ENCODE measurements around the gene SRD5A1. TPM values are rescaled to one million over a fixed set of nuclear protein-coding genes. Genes with fewer than 3 reads are reported as not detected.

SRD5A1 gene
- total and polyA plus RNA-seq, 2 experiments from 2014 or later, result 18.2 to 87.3 TPM

DNA sequence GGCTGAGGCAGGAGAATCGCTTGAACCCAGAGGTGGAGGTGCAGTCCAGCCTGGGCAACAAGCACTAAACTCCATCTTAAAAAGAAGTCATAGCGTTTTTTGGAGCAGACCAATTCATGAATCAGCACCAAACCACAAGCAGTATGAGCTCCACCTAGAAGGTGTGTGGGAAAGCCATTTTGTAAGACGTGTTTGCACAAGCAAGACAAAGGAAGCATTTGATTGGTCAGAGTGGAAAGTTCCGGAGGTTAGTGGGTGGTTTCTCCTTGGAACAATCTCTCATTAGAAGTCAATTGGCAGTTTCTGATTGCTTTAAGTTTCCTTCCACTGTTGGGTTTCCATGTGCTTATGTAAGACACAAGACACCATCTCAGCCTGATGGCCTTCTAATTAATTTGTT lies 5.0 kb downstream of the SRD5A1 start:
- no peaks in the 10 kb centered on the region for H3F3A ChIP-seq (replicated peaks; ENCODE audit: low read depth)
- H3K4me2 ChIP-seq, result no peak overlapping the region
- peaks cover 74% of the 10 kb centered on the region for H3K79me2 ChIP-seq (replicated peaks; ENCODE audit: insufficient read depth)
- Mint-ChIP-seq H3K36me3 (ENCODE audit: low read depth) (peaks cover 6% of the 10 kb centered on the region; the same call in 2 of the 3 replicates), H3K4me3 (no peak overlapping the region), H3K27ac (no peak overlapping the region), H3K4me1 (peaks cover 4% of the 10 kb centered on the region; the same call in 1 of the 3 replicates), H3K9me3 (no peaks in the 10 kb centered on the region), H3K27me3 (ENCODE audit: insufficient read depth, low read depth, poor library complexity) (peaks cover 7% of the 10 kb centered on the region)
- no peak overlapping the region for H3K27ac ChIP-seq (ENCODE audit: low read depth)
- H3K27me3 ChIP-seq (ENCODE audit: insufficient read depth), result no peaks in the 10 kb centered on the region
- TF ChIP-seq JUNB (IDR thresholded peaks at IDR 0.05; ENCODE audit: unreplicated experiment), result no peak
- H3K4me1 ChIP-seq (ENCODE audit: insufficient read depth), result peaks cover 7% of the 10 kb centered on the region
- H3K36me3 ChIP-seq (ENCODE audit: insufficient read depth), result no peaks in the 10 kb centered on the region
- ATAC-seq (no peak), DNase-seq (ENCODE audit: low spot score) (no peak)
- no peaks in the 10 kb centered on the region for H3K9me2 ChIP-seq (ENCODE audit: insufficient read depth)
- no peak overlapping the region for H2AFZ ChIP-seq
- H3K4me3 ChIP-seq, result no peak overlapping the region
- peaks cover 24% of the 10 kb centered on the region for H4K20me1 ChIP-seq (replicated peaks; ENCODE audit: insufficient read depth)

DNA sequence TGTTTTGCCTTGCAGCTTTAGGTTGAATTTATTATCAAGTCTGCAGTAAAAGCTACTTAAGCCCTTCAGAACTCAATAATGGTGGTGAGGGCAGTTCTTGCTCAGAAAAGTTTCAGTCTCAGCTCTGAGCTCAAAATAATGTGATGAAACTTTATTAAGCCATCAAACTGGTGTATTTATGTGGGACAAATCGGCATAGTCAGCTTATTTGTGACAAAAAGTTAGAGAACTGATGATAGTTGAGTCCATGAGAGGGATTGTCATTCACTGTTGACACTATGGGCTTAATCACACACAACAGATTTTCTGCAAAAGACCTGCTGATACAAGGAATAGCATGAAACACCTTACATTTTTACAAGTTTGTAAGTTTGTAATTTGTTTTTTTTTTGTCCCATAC lies 9.4 kb downstream of the SRD5A1 start:
- H4K20me1 ChIP-seq (replicated peaks; ENCODE audit: insufficient read depth), result peaks cover 26% of the 10 kb centered on the region
- H3K4me2 ChIP-seq, result no peak overlapping the region
- H3K4me3 ChIP-seq, result no peak overlapping the region
- H3K79me2 ChIP-seq (replicated peaks; ENCODE audit: insufficient read depth), result peaks cover 72% of the 10 kb centered on the region
- Mint-ChIP-seq H3K27me3 (ENCODE audit: insufficient read depth, low read depth, poor library complexity) (no peaks in the 10 kb centered on the region), H3K9me3 (no peaks in the 10 kb centered on the region), H3K4me3 (no peak overlapping the region), H3K27ac (no peak overlapping the region), H3K4me1 (no peaks in the 10 kb centered on the region), H3K36me3 (ENCODE audit: low read depth) (peaks cover 6% of the 10 kb centered on the region; the same call in 2 of the 3 replicates)
- ATAC-seq (no peak), DNase-seq (ENCODE audit: low spot score) (no peak)
- no peaks in the 10 kb centered on the region for H3K9me2 ChIP-seq (ENCODE audit: insufficient read depth)
- no peaks in the 10 kb centered on the region for H3K4me1 ChIP-seq (ENCODE audit: insufficient read depth)
- no peaks in the 10 kb centered on the region for H3K36me3 ChIP-seq (ENCODE audit: insufficient read depth)
- H2AFZ ChIP-seq, result no peak overlapping the region
- H3F3A ChIP-seq (replicated peaks; ENCODE audit: low read depth), result no peaks in the 10 kb centered on the region
- H3K27ac ChIP-seq (ENCODE audit: low read depth), result no peak overlapping the region
- no peaks in the 10 kb centered on the region for H3K27me3 ChIP-seq (ENCODE audit: insufficient read depth)
- TF ChIP-seq JUNB (IDR thresholded peaks at IDR 0.05; ENCODE audit: unreplicated experiment), result no peak
- TF ChIP-seq, protein P1, sequence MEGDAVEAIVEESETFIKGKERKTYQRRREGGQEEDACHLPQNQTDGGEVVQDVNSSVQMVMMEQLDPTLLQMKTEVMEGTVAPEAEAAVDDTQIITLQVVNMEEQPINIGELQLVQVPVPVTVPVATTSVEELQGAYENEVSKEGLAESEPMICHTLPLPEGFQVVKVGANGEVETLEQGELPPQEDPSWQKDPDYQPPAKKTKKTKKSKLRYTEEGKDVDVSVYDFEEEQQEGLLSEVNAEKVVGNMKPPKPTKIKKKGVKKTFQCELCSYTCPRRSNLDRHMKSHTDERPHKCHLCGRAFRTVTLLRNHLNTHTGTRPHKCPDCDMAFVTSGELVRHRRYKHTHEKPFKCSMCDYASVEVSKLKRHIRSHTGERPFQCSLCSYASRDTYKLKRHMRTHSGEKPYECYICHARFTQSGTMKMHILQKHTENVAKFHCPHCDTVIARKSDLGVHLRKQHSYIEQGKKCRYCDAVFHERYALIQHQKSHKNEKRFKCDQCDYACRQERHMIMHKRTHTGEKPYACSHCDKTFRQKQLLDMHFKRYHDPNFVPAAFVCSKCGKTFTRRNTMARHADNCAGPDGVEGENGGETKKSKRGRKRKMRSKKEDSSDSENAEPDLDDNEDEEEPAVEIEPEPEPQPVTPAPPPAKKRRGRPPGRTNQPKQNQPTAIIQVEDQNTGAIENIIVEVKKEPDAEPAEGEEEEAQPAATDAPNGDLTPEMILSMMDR (conservative IDR thresholded peaks at IDR 0.05; ENCODE audit: low read depth in 2 of 2), result no peak
- TF ChIP-seq, protein P2, sequence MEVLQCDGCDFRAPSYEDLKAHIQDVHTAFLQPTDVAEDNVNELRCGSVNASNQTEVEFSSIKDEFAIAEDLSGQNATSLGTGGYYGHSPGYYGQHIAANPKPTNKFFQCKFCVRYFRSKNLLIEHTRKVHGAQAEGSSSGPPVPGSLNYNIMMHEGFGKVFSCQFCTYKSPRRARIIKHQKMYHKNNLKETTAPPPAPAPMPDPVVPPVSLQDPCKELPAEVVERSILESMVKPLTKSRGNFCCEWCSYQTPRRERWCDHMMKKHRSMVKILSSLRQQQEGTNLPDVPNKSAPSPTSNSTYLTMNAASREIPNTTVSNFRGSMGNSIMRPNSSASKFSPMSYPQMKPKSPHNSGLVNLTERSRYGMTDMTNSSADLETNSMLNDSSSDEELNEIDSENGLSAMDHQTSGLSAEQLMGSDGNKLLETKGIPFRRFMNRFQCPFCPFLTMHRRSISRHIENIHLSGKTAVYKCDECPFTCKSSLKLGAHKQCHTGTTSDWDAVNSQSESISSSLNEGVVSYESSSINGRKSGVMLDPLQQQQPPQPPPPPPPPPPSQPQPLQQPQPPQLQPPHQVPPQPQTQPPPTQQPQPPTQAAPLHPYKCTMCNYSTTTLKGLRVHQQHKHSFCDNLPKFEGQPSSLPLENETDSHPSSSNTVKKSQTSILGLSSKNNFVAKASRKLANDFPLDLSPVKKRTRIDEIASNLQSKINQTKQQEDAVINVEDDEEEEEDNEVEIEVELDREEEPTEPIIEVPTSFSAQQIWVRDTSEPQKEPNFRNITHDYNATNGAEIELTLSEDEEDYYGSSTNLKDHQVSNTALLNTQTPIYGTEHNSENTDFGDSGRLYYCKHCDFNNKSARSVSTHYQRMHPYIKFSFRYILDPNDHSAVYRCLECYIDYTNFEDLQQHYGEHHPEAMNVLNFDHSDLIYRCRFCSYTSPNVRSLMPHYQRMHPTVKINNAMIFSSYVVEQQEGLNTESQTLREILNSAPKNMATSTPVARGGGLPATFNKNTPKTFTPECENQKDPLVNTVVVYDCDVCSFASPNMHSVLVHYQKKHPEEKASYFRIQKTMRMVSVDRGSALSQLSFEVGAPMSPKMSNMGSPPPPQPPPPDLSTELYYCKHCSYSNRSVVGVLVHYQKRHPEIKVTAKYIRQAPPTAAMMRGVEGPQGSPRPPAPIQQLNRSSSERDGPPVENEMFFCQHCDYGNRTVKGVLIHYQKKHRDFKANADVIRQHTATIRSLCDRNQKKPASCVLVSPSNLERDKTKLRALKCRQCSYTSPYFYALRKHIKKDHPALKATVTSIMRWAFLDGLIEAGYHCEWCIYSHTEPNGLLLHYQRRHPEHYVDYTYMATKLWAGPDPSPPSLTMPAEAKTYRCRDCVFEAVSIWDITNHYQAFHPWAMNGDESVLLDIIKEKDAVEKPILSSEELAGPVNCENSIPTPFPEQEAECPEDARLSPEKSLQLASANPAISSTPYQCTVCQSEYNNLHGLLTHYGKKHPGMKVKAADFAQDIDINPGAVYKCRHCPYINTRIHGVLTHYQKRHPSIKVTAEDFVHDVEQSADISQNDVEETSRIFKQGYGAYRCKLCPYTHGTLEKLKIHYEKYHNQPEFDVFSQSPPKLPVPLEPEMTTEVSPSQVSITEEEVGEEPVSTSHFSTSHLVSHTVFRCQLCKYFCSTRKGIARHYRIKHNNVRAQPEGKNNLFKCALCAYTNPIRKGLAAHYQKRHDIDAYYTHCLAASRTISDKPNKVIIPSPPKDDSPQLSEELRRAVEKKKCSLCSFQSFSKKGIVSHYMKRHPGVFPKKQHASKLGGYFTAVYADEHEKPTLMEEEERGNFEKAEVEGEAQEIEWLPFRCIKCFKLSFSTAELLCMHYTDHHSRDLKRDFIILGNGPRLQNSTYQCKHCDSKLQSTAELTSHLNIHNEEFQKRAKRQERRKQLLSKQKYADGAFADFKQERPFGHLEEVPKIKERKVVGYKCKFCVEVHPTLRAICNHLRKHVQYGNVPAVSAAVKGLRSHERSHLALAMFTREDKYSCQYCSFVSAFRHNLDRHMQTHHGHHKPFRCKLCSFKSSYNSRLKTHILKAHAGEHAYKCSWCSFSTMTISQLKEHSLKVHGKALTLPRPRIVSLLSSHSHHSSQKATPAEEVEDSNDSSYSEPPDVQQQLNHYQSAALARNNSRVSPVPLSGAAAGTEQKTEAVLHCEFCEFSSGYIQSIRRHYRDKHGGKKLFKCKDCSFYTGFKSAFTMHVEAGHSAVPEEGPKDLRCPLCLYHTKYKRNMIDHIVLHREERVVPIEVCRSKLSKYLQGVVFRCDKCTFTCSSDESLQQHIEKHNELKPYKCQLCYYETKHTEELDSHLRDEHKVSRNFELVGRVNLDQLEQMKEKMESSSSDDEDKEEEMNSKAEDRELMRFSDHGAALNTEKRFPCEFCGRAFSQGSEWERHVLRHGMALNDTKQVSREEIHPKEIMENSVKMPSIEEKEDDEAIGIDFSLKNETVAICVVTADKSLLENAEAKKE (CRISPR knock-in tag; IDR thresholded peaks at IDR 0.05), result no peak
- no peak for TF ChIP-seq EZH2 (IDR thresholded peaks at IDR 0.05; ENCODE audit: low read depth, unreplicated experiment)
- TF ChIP-seq, protein P3, sequence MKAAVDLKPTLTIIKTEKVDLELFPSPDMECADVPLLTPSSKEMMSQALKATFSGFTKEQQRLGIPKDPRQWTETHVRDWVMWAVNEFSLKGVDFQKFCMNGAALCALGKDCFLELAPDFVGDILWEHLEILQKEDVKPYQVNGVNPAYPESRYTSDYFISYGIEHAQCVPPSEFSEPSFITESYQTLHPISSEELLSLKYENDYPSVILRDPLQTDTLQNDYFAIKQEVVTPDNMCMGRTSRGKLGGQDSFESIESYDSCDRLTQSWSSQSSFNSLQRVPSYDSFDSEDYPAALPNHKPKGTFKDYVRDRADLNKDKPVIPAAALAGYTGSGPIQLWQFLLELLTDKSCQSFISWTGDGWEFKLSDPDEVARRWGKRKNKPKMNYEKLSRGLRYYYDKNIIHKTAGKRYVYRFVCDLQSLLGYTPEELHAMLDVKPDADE (IDR thresholded peaks at IDR 0.05), result no peak
- no peak for TF ChIP-seq ZNF114 (CRISPR knock-in tag; IDR thresholded peaks at IDR 0.05)
- TF ChIP-seq, protein P4, sequence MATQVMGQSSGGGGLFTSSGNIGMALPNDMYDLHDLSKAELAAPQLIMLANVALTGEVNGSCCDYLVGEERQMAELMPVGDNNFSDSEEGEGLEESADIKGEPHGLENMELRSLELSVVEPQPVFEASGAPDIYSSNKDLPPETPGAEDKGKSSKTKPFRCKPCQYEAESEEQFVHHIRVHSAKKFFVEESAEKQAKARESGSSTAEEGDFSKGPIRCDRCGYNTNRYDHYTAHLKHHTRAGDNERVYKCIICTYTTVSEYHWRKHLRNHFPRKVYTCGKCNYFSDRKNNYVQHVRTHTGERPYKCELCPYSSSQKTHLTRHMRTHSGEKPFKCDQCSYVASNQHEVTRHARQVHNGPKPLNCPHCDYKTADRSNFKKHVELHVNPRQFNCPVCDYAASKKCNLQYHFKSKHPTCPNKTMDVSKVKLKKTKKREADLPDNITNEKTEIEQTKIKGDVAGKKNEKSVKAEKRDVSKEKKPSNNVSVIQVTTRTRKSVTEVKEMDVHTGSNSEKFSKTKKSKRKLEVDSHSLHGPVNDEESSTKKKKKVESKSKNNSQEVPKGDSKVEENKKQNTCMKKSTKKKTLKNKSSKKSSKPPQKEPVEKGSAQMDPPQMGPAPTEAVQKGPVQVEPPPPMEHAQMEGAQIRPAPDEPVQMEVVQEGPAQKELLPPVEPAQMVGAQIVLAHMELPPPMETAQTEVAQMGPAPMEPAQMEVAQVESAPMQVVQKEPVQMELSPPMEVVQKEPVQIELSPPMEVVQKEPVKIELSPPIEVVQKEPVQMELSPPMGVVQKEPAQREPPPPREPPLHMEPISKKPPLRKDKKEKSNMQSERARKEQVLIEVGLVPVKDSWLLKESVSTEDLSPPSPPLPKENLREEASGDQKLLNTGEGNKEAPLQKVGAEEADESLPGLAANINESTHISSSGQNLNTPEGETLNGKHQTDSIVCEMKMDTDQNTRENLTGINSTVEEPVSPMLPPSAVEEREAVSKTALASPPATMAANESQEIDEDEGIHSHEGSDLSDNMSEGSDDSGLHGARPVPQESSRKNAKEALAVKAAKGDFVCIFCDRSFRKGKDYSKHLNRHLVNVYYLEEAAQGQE (IDR thresholded peaks at IDR 0.05; ENCODE audit: unreplicated experiment), result no peak
- TF ChIP-seq NANOG (IDR thresholded peaks at IDR 0.05; ENCODE audit: borderline replicate concordance), result no peak
- no peak for TF ChIP-seq EZH2phosphoT487 (IDR thresholded peaks at IDR 0.05; ENCODE audit: unreplicated experiment)
- TF ChIP-seq POLR2AphosphoS5 (IDR thresholded peaks at IDR 0.05; ENCODE audit: low read depth), result no peak
